HG03521 (cell line): ENCODE results near the gene DEPDC5.
"Not testable (repeated sequence)": the region's sequence is repeated elsewhere in the genome, so short reads cannot be mapped to it uniquely, and the experiment has no call there.

ENCODE experiments used
- ATAC-seq: cut with Tn5 transposase; IDR thresholded peaks from one replicate; pipeline ENCODE4 v1.9.1; 2021; ENCODE audit warnings: mild to moderate bottlenecking, moderate library complexity; ENCODE audit not compliant: unreplicated experiment

DEPDC5 gene

DNA sequence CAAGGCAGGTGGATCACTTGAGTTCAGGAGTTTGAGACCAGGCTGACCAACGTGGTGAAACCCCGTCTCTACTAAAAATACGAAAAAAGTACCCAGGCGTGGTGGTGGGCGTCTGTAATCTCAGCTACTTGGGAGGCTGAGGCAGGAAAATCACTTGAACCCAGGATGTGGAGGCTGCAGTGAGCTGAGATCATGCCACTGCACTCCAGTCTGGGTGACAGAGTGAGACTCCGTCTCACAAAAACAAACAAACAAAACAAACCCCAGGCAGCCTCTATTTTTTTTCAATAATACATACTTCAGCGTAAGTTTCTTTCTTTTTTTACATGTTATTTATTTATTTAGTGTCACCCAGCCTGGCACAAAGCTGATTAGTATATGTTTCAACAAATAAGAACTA, 60.1 kb downstream of the DEPDC5 start:
- ATAC-seq = not testable (repeated sequence)

GRCh38 chr22:31814942-31815341, 61.1 kb downstream of the DEPDC5 start:
- ATAC-seq = no peak

DNA sequence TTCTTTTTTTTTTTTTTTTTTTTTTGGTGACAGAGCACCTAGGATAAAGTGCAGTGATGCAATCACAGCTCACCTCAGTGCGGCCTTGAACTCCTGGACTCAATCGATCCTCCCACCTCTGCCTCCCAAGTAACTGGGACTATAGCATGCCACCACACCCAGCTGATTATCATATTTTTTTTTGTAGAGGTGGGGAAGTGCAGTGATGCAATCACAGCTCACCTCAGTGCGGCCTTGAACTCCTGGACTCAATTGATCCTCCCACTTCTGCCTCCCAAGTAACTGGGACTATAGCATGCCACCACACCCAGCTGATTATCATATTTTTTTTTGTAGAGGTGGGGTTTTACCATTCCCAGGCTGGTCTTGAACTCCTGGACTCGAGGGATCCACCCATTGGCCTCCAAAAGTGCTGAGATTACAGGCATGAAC, 61.6 kb downstream of the DEPDC5 start:
- not testable (repeated sequence) for ATAC-seq

DNA sequence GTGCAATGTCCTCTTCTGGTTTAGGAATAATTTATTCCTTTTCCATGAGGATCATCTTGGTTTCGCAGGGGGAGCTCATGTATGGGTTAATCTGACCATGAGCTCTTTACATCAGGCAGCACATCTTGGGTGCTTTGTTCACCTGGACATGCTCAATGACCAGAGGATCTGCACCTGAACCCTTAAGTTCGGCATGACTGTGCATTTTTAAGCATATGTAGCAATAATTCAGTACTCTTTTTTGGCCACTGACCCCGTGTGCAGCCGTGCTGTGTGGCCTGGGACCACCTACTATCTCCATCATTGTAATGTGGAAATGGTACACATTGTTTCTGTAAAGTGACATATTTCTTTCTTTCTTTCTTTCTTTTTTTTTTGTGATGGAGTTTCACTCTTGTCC, 62.9 kb downstream of the DEPDC5 start:
- no peak for ATAC-seq

- ATAC-seq = no peak
These were observed 64.9 kb downstream of the DEPDC5 start for GRCh38 chr22:31818481-31819392.

DNA sequence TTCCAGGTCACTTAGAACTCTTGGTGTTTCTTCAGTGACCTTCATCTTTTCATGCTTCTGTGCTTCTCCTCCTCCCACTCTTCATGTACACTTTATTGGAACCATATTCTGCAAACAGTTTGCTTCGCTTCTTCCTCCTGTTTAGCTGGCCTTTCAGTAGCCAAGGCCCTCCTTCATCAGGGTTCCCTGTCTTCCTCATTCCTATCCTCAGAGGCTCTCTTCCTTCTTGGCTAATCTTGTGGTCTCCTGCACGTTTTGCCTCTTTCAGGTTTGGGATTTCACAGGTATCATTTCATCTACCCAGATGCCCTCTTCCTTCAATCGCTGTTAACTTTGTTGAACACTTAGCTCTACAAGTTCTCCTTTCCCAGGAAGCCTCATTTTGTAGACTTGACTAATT, 66.8 kb downstream of the DEPDC5 start:
- no peak for ATAC-seq

DNA sequence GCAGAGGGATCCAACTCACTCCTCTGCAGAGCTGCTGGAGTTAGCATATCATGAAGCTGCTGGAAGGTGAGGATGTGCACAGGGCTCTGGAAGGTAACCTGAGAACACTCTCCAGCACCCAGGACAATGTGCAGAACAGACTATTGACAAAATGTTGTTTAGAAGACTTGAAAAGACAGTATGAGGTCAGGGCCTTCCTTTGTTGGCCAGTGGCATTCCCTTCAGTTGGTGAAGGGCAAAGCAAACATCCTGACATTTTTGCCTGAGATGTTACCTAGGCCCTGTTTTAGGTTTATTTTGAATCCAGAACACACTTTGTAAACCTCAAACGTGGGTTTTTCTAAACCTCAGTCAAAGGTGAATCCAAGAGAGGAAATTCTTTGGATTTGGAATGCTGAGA, 67.8 kb downstream of the DEPDC5 start:
- no peak for ATAC-seq

DNA sequence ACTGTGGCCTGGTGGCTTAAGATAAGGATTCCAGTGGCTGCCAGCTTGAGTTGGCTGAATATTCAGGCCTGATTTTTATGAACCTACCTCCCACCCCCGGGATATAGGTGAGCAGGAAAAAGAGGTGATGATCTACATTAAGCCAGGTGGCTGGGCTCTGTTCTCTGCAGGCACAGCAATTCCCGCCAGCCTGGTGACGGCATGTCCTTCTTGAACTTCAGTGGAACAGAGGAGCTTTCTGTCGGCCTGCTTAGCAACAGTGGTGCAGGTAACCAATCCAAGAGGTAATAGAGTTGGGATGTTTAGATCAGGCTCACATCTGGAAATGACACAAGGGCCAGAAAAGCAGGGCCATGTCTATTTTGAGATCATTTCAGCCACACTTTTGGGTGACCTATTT, 68.7 kb downstream of the DEPDC5 start:
- ATAC-seq = no peak

- no peak for ATAC-seq
These were observed 71.7 kb downstream of the DEPDC5 start for GRCh38 chr22:31825513-31825912.

DNA sequence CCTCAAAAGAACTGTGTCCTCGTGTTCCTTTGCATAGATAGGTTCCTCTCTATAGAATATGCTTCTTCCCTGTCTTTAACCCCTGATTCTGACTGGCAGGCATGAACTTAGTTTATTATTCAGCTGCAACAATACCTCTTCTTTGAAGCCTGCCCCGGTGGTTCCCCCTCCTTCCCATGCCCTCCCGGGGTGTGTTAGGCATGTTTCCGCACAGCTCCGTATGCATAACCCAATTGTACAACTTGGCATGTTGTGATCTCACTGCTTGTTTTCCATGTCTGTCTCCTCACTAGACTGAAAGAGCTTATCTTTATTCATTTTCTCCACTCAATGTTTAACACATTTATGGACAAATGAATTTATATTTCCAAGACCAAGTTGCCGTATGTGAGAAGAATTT, 72.6 kb downstream of the DEPDC5 start:
- ATAC-seq = no peak

- ATAC-seq = no peak
These were observed 74.9 kb downstream of the DEPDC5 start for GRCh38 chr22:31828739-31829138.

DNA sequence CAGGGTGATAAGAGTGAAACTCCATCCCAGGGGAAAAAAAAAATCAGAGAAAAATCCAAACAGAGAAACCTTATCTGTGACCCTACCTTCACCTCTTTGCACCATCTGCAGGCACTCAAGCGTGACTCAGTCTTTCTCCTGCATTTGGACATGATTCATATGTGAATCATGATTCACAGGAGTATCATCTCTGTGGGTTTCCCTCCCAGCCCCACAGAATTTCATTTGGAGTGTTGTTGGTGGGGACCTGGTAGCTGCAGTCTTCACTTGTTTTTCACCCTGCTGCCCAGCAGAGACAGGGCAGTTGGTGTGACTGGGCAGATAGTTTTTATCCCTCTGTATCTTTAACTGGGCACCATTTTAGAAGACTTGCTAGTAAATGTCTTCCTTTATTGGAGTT, 75.7 kb downstream of the DEPDC5 start:
- no peak for ATAC-seq

DNA sequence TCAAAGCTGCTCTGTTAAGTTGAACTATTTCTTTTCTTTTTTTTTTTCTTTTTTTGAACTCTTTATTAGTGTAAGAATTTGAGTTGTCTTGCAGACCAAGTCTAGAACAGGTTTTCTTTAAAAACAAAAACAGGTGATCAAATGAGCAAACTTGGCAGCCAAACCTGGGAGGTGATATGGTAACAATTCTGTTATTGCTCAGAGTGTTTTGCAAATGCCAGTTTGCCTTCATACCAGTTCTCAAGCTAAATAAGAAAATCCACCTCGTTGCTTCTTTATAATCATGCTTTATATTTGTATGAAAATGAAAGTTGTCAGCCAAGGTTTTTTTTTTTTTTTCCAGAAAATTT, 76.9 kb downstream of the DEPDC5 start:
- no peak for ATAC-seq

DNA sequence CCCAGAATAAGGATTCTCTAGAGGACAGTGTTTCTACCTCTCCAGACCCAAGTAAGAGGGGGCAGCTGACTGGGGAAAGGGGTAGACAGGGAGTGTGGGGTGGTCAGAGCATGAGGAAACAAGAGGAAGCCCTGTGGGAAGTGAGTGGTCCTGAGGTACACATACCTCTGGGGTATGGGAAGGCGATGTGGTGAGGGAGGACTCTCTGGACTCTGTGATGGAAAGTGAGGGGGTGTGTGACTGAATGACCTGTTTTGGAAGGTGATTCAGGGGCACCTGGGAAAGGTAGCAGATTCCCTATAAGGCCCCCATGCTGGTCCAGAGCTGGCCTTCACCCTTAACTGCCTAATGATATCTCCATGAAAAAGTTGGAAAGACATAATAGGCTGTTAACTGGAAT, 80.1 kb downstream of the DEPDC5 start:
- ATAC-seq = no peak

GRCh38 chr22:31836010-31836409, 82.2 kb downstream of the DEPDC5 start:
- no peak for ATAC-seq

GRCh38 chr22:31838917-31839316, 85.1 kb downstream of the DEPDC5 start:
- no peak for ATAC-seq

- no peak for ATAC-seq
These were observed 86.2 kb downstream of the DEPDC5 start for GRCh38 chr22:31839986-31840385.

GRCh38 chr22:31840585-31840984, 86.8 kb downstream of the DEPDC5 start:
- ATAC-seq = no peak

GRCh38 chr22:31841078-31841827, 87.4 kb downstream of the DEPDC5 start:
- no peak for ATAC-seq

DNA sequence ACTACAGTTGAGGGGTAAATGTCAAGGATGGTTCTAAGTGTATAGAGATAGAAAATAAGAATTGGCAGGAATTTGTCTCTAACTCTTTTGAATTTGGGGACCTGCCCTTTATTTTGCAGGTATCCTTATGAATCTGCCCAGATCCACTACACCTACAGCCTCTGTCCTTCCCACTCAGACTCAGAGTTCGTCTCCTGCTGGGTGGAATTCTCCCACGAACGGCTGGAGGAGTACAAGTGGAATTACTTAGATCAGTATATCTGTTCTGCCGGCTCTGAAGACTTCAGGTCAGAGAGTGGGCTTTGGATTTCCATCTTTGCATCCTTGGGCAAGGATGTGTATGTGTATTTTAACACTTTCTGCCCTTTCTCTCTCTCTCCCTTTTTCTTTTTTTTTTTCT, 89.7 kb downstream of the DEPDC5 start:
- ATAC-seq = no peak

DNA sequence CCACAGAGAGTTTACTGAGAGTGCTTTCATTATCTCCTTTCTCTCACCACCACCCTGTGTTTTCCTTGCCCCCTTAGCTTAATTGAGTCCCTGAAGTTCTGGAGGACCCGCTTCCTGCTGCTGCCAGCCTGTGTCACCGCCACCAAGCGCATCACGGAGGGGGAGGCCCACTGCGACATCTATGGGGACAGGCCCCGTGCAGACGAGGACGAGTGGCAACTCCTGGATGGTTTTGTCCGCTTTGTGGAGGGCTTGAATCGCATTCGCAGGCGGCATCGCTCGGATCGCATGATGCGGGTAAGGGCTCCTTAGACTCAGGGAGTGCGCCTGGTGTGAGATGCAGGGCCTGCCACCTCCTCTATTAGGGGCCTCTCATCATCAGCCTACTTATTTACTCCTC, 91.1 kb downstream of the DEPDC5 start:
- no peak for ATAC-seq
